NCI-H2107 treated with DMSO at 0.1 percent for 48 hours (cell line): ENCODE results near the gene AGBL4.

ENCODE experiments used
- DNase-seq: peaks from one replicate; lab custom pipeline; 2025; ENCODE audit not compliant: unreplicated experiment; lab: John Stamatoyannopoulos, UW

The AGBL4 gene

GRCh38 chr1:48673332-48674105, 1350.2 kb downstream of the AGBL4 start:
- peak; percentile 52 for DNase-seq

- no peak for DNase-seq
Measured at GRCh38 chr1:48671578-48671977, 1352.2 kb downstream of the AGBL4 start.

- no peak for DNase-seq
Measured at GRCh38 chr1:48670234-48671020, 1353.3 kb downstream of the AGBL4 start.

GRCh38 chr1:48668339-48668738, 1355.4 kb downstream of the AGBL4 start:
- DNase-seq, result no peak

GRCh38 chr1:48667782-48668181, 1356.0 kb downstream of the AGBL4 start:
- no peak for DNase-seq

- no peak for DNase-seq
Measured at GRCh38 chr1:48665708-48666407, 1357.9 kb downstream of the AGBL4 start.

- DNase-seq, result peak; percentile 94
Measured at GRCh38 chr1:48661726-48662463, 1361.9 kb downstream of the AGBL4 start.

- DNase-seq, result no peak
Measured at GRCh38 chr1:48659801-48660200, 1364.0 kb downstream of the AGBL4 start.

GRCh38 chr1:48657413-48657812, 1366.3 kb downstream of the AGBL4 start:
- no peak for DNase-seq

GRCh38 chr1:48654606-48655210, 1369.0 kb downstream of the AGBL4 start:
- DNase-seq, result no peak

GRCh38 chr1:48652334-48652733, 1371.4 kb downstream of the AGBL4 start:
- no peak for DNase-seq

- no peak for DNase-seq
Measured at GRCh38 chr1:48649880-48650279, 1373.9 kb downstream of the AGBL4 start.

GRCh38 chr1:48645883-48646282, 1377.9 kb downstream of the AGBL4 start:
- no peak for DNase-seq

- peak; percentile 97 for DNase-seq
Measured at GRCh38 chr1:48644905-48645605, 1378.7 kb downstream of the AGBL4 start.

- peak; percentile 32 for DNase-seq
Measured at GRCh38 chr1:48644190-48644900, 1379.4 kb downstream of the AGBL4 start.

GRCh38 chr1:48643193-48643592, 1380.6 kb downstream of the AGBL4 start:
- no peak for DNase-seq

- no peak for DNase-seq
Measured at GRCh38 chr1:48640836-48641492, 1382.8 kb downstream of the AGBL4 start.

- no peak for DNase-seq
Measured at GRCh38 chr1:48629867-48630266, 1393.9 kb downstream of the AGBL4 start.

GRCh38 chr1:48627486-48627885, 1396.3 kb downstream of the AGBL4 start:
- DNase-seq, result peak; percentile 52
